HG03354 (cell line): ENCODE data around the gene DLGAP5.

Experiments used
- ATAC-seq: cut with Tn5 transposase; IDR thresholded peaks from one replicate; pipeline ENCODE4 v1.9.1; 2021; ENCODE audit warnings: mild to moderate bottlenecking; ENCODE audit not compliant: unreplicated experiment, poor library complexity, severe bottlenecking

The DLGAP5 gene

GRCh38 chr14:55192054-55192621 is 753 bp upstream of the DLGAP5 start:
- no peak for ATAC-seq

GRCh38 chr14:55190906-55191202 is 531 bp downstream of the DLGAP5 start:
- ATAC-seq, result no peak

- ATAC-seq, result no peak
These were observed 2.6 kb downstream of the DLGAP5 start for GRCh38 chr14:55188686-55189295.

GRCh38 chr14:55180434-55180833 is 11.0 kb downstream of the DLGAP5 start:
- no peak for ATAC-seq

- no peak for ATAC-seq
These were observed 11.4 kb downstream of the DLGAP5 start for GRCh38 chr14:55180006-55180405.

DNA sequence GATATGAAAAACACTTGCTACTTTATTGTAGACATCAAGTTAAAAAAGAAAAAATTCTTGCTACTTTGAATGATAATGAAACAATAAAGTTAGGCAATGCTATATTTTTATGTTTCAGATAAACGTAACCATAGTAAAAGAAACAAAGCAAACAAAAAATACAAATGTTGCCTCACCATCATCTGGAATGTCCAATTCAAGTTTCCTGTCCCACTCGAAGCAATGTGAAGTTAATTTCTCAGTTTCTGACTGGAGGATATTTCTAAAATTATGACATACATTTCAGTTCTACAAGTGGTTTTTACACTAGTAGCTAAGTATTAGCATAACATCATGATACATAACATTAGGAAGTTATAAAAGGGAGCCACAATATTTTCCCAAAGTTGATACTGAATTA is 20.9 kb downstream of the DLGAP5 start:
- ATAC-seq, result no peak

DNA sequence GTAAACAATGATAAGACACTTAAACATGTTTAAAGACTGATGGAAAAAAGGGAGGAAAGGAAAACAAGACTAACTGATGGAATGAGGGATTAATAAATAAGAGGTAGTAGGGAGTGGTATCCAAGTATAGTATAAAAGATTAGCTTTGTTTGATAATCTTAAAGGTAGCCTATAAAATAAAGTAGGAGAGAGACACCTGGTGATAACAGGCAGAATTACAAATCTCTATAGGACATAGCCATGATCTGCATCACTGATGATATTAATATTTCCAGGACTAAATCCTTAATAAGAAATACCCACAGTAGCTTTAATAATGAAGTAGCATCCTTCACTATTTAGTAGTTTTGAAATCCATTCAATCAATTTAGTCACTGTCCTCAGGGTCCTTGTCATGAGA is 30.4 kb downstream of the DLGAP5 start:
- no peak for ATAC-seq

GRCh38 chr14:55158412-55158811 is 33.0 kb downstream of the DLGAP5 start:
- no peak for ATAC-seq

DNA sequence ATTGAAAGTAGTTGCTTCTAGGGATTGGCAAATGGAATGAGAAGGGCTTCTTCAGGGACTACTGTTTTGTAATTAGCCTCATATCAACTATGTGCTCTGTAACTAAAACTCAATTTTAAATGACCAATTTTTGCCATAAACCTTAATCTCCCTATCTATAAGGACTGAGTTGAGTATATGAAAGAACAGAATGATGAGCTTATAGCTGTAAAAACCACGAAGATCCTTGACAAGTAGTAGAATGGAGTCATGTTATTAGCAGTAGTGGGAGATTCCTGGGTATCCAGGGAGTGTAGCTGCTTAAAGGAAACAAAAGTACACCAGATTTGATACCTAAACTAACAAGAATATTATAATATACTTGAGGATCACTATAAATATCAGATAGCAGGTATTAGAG is 34.3 kb downstream of the DLGAP5 start:
- no peak for ATAC-seq

- no peak for ATAC-seq
These were observed 37.4 kb downstream of the DLGAP5 start for GRCh38 chr14:55153951-55154350.

- no peak for ATAC-seq
These were observed 39.2 kb downstream of the DLGAP5 start for GRCh38 chr14:55152052-55152753.

DNA sequence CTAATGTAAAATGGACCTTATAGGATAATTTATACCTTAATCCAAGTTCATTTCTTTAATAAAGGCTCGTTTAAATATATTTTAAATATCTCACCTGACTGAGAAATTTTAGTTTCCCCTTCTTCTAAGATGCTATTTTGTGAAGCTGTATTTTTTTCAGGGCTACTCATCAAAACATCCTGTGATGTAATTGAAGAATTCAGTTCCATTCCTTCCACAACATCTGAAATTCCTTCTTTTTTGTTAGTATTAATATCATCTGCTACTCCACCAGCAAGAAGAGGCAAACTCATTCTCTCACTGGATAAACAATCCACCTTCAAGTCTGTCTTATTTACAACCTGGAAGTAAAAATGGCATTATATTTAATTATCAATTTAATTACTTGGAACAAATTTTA is 39.8 kb downstream of the DLGAP5 start:
- ATAC-seq, result no peak

- ATAC-seq, result no peak
These were observed 45.0 kb downstream of the DLGAP5 start for GRCh38 chr14:55146425-55146824.

DNA sequence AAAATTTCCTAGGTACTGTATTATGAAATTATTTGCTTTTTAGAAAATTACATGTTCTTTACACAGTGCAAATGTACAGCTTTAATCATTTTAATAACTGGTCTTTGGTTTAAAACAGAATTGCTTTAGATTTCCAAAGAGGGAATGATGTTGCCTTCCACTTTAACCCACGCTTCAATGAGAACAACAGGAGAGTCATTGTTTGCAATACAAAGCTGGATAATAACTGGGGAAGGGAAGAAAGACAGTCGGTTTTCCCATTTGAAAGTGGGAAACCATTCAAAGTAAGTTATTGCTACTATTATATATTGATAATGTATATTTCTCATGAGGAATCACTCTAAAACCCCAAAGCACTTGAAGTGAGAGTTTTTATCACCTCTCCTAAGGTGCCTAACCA is 48.9 kb downstream of the DLGAP5 start:
- no peak for ATAC-seq

DNA sequence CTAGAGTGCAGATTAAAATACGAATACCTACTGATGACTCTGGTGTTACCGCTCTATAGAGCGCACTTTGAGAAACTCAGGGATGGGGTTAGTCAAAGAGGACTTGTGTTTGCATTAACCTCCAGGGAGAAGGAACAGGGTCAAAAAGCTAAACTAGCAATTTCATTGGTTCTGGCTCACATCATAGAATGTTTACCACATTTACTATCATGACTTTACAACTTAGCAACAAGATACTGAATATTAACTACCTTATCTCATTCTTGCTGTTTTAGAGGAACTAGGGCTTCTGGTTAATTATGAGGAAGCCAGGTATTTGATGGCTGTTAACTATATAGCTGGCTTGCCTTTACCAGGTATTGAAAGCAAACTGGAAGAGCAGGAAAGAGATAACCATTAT is 49.6 kb downstream of the DLGAP5 start:
- no peak for ATAC-seq

GRCh38 chr14:55139696-55140509 is 51.5 kb downstream of the DLGAP5 start:
- no peak for ATAC-seq

GRCh38 chr14:55139141-55139540 is 52.2 kb downstream of the DLGAP5 start:
- no peak for ATAC-seq

GRCh38 chr14:55138091-55138490 is 53.3 kb downstream of the DLGAP5 start:
- ATAC-seq, result no peak

- no peak for ATAC-seq
These were observed 54.2 kb downstream of the DLGAP5 start for GRCh38 chr14:55136885-55137786.

- no peak for ATAC-seq
These were observed 55.1 kb downstream of the DLGAP5 start for GRCh38 chr14:55136241-55136640.
